ENCODE data around the gene DENND6A. TPM values are rescaled to one million over a fixed set of nuclear protein-coding genes. Genes with fewer than 3 reads are reported as not detected.
"Not testable (repeated sequence)": the region's sequence is repeated elsewhere in the genome, so short reads cannot be mapped to it uniquely, and the experiment has no call there.

DENND6A gene, protein sequence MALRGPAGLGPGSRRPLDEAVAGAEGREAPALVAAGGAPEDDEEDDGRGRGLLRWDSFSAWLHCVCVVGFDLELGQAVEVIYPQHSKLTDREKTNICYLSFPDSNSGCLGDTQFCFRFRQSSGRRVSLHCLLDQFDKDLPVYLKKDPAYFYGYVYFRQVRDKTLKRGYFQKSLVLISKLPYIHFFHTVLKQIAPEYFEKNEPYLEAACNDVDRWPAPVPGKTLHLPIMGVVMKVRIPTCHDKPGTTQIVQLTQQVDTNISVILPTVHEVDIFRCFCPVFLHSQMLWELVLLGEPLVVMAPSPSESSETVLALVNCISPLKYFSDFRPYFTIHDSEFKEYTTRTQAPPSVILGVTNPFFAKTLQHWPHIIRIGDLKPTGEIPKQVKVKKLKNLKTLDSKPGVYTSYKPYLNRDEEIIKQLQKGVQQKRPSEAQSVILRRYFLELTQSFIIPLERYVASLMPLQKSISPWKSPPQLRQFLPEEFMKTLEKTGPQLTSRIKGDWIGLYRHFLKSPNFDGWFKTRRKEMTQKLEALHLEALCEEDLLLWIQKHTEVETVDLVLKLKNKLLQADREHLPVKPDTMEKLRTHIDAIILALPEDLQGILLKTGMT
- 34.7 TPM for total RNA-seq

DNA sequence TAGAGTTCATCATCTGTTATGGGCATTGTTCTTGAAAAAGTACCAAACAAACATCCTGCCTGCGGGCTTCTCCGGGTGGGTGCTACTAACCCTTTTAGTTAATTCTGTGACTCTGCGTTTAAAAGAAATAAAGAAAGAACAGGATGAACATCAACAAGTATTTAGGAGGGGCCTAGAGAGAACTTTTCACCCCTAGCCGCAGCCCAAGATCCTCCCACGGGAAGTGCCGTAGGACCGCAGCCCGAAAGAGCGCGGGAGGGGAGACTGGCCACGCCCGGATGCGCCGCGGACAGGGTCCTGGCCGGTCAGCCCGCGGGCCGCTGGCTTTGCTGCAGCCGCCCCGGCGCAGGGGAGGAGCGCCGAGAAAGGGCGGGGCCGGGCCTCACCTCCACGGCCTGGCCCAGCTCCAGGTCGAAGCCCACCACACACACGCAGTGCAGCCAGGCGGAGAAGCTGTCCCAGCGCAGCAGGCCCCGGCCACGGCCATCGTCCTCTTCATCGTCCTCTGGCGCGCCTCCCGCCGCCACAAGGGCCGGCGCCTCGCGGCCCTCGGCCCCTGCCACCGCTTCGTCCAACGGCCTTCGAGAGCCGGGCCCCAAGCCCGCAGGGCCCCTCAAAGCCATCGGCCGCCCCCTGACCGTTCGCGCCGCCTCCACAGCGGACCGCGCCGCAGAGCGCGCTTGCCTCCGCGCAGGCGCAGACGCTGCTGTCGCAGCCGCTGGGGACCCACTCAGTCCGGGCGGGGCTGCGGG is at the start of gene DENND6A:
TSS of gene DENND6A (minus strand) at position 682 of the 752 bp plus-strand sequence. CDS start at position 623, 59 bp downstream.
- DNase-seq: peak; percentile 93

DNA sequence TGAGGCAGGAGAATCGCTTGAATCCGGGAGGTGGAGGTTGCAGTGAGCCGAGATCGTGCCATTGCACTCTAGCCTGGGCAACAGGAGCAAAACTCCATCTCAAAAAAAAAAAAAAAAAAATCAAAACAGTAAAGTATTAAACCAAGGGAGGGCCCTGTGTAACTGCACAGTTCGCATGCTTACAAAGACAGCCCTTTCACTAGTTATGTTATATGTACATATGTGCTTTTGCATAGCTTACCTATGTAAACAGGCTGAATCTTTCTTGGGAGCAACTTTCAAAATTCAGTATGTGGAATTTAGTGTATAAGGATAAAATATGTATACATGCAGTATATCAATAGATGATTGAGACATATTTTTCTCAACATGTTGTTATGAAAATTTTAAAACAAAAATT is 47.1 kb upstream of the DENND6A start:
- DNase-seq: no peak

DNA sequence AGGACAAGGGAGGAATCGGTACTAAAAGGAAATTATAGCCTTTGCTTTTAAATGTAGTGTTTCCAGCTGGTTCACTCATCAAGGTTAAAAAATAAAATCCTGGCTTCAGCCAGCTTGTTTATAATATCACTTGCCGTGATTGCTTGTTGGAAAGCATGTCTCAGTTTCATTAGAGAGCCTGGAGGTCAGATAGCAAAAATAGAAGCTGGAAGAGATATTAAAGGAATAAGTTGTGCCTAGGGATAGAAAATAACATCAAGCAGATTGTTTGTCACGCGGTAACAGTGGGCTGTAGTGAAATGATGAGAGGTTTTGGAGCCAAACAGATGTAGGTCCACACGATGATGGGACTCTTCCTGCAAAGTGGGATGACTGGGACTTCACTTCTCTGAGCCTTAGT is 45.5 kb upstream of the DENND6A start:
- DNase-seq: no peak

DNA sequence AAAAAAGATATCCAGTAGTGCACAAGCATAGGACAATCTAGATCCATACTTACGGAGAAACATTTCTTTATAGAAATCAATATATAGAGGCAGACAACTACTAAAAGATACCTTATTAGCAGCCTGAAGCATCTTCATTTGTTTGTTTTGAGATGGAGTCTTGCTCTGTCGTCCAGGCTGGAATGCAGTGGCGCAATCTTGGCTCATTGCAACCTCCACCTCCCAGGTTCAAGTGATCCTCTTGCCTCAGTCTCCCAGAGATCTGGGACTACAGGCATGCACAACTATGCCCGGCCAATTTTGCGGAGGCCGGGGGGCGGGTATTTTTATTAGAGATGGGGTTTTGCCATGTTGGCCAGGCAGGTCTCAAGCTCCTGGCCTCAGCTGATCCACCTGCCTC is 45.0 kb upstream of the DENND6A start:
- no peak for DNase-seq

DNA sequence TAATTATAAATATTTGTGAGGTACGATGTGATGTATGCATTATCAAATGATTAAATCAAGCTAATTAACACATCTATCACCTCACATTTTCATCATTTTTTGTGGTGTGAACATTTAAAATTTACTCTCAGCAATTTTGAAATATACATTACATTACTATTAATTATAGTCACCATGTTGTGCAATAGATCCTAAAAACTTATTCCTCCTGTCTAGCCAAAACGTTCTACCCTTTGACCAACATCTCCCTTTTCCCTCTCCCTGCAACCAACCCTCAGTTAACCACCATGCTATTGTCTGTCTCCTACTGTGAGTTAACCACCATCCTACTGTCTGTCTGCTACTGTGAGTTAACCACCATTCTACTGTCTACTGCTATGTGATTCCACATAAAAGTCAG is 42.5 kb upstream of the DENND6A start:
- DNase-seq: no peak

DNA sequence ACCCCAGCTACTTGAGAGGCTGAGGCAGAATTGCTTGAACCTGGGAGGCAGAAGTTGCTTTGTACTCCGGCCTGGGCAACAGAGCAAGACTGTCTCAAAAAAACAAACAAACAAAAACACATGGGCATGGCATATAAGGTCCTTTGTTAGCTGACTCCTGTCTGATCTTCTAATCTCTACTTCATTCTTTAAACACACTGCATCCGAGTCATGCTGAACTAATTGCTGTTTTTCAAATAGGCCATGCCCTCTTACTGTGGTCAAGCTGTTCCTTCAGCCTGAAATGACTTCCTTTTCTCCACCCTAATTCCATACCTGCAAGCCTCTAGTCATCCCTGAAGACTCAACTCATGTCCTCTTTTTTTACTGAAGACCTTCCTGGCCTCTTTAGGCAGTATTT is 40.9 kb upstream of the DENND6A start:
- no peak for DNase-seq

DNA sequence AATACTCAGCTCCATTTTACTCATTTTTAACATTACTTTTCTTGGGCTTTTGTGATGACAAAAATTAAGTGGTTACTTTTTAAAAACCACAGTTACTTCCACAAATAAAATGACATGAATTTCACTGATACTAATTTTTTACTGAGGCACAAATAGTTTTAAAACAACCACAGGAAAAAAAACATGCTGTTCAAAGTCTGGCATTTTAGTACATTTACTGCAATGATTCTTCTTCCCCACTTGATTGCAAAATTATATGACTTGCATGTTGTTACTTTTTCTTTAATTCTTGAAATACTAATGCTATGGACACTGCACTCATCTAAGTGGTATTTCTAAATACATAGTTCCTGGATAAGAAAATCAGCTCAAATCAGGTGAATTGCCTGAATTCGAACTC is 38.4 kb upstream of the DENND6A start:
- DNase-seq: no peak

DNA sequence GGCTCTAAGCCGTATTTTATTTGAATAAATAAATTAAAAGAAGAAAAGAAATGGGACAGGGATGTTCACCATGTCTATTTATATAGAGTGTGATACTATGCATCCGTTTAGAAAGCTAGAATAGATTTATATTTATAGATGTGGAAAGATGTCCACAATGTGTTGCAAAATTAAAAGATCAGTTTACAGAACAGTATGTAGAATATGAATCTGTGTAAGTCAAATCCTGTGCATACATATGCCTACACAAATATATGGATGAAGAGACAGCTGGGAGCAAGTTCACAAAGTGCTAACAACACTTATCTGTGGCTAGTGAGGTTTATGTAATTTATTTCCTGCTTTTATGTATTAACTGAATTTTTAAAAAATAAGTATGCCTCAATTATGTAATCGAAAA is 37.8 kb upstream of the DENND6A start:
- DNase-seq: no peak

DNA sequence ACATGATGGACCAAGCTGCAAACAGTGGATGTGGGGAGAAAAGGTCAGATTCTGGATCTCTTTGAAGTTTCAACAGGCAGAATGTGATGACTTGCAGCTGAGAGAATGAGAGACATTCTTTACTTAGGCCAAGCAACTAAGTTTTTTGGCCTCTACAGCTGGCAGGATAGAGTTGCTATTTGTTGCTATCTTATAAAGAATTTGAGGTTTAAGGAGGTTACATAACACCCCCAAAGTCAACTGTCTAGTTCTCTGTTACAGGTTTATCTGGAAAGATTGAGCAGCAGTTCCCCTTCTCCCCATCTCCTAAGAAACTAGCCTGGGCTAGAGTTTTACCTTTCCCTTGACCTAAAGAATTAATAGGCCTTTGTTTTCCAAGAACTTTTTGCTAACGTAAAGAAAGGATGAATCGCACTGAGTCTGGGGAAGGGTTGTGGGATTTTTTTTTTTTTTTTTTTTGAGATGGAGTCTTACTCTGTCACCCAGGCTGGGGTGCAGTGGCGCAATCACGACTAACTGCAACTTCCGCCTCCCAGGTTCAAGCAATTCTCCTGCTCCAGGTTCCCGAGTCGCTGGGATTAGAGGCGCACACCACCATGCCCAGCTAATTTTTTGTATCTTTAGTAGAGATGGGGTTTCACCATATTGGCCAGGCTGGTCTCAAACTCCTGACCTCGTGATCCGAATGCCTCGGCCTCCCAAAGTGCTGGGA is 36.6 kb upstream of the DENND6A start:
- DNase-seq: no peak

DNA sequence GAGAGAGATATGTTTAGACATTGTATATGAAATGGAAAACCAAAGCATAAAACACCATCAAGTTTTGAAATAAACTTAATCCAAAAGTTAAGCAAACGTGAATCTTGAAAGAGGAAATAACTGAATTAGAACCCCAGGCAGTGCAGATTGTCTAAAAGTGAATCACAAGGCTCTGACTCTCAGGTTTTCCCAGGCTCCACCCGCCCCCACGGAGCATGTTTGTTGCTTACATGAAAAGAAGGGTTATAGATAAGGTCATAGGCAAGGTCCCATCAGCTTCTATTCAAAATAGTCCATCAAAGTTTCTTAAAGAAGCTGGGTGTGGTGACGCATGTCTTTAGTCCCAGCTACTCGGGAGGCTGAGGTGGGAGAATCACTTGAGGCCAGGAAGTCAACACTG is 34.2 kb upstream of the DENND6A start:
- DNase-seq: no peak

DNA sequence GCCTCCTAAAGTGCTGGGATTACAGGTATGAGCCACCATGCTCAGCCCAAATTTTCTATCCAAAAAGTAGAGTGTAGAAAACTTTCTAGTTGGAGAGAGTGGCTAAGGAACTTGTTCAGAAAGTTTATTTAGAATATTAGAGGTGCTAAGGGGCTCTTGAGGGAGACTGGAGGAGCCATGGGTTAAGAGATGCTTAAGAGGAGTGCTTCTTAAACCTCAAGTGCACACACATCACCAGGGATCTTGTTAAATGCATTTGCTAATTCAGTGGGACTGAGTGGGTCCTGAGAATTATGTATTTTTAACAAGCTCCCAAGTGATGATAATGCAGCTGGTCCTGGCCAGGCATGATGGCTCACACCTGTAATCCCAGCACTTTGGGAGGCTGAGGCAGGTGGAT is 33.5 kb upstream of the DENND6A start:
- no peak for DNase-seq

DNA sequence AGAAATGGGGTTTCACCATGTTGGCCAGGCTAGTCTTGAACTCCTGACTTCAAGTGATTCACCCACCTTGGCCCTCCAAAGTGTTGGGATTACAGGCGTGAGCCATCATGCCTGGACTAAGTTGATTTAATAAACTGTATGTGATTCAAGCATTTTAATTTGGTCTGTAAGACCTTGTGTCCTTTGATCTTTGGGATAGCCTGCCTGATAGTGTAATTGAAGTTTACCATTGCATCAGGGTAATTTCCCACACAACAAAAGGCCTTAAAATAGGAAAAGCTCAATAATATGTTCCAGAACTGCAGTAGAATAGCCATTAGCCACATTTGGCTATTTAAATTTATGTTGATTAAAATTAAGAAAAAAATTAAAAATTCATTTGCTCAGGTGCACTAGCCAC is 25.2 kb upstream of the DENND6A start:
- DNase-seq: no peak

DNA sequence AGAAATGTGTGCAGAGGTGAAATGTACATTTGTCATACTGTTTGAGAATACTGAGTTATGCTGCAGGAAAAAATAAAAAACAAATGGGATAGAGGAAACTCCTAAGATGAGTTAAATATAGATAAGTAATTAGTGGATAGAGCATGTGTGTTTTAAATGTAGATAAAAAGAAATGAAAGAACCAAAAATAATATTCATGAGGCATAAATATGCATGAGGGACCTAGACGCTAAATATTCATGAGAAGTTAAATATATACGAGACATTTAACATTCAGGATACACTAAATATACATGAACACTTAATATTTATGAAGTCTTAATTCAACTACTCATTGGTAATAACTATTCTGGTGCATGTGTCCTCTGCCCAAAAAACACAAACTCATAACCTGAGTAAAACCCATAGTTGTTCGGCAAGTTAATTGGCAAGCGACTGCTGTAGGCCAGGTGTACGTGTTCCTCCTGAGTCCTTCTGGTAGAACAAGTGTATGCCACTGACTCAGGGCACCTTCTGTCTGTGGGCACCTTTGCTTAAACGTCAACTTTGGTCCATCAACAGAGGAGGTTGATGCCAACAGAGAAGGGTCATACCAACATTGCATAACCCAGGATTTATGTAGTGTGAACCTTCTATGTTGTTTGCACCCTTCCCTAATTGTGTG is 24.5 kb upstream of the DENND6A start:
- no peak for DNase-seq

DNA sequence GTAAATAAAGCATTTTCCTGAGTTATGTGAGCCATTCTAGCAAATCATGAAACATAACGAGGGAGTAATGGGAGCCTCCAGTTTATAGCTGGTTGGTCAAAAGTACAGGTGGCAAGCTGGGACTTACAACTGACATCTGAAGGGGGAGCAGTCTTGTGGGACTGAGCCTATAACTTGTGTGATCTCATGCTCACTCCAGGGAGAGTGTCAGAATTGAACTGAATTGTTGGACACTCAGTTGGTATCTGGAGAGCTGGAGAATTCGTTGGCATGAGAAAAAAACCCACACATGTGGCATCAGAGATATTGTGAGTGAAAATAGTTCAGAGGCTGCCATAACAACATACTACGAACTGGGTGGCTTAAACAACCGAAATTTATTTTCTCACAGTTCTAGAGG is 22.8 kb upstream of the DENND6A start:
- no peak for DNase-seq

DNA sequence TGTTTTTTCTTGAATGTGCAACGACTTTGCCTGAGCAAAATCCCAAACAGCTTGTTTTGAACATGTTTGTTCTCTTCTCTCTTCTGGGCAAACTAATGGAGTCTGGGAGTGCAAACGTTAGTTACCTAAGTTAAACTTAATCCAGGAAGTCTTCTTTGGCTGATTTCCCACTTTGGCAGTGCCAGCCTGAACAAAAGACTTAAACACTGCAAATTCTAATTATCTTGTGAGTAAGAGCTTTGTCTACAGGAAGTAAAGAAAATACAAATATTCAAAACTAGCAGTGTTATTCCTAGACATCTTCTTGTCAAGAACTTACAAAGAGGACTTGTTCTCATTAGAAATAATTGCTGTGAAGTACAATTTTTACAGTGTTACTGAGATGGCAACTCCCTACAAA is 16.7 kb upstream of the DENND6A start:
- no peak for DNase-seq

DNA sequence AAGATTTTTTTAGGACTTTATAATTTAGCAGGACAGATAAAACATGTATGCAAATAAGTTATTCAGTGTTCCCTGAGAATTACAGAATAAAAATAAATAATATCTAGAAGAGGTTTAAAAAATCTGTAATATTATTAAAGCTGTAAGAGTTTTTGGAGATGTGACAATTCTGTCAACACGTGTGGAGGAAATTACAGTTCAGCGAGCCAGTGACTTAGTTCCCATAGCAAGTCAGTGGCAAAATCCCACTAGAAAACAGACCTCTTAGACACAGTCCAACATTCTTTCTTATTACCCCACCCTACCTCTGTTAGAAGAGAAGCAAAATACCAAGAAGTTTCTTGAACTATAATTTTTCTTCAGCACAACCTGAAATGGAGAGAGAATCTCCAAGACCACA is 16.2 kb upstream of the DENND6A start:
- DNase-seq: no peak

DNA sequence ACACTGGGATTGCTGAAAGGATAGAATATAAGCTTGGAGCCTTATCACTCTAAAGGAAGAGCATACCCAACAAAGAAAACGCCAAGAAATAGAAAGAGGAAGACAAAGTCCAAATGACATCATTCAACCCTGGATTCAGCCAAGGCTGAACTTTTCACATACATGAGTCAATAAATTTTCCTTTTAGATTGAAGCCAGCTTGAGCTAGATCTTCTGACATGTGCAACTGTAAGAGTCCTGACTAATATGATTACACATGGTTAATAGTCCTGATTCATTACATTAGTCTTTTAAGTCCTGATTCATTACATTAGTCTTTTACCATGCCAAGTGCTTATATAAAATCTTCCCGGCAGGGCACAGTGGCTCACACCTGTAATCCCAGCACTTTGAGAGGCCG is 13.6 kb upstream of the DENND6A start:
- peak; percentile 26 for DNase-seq

DNA sequence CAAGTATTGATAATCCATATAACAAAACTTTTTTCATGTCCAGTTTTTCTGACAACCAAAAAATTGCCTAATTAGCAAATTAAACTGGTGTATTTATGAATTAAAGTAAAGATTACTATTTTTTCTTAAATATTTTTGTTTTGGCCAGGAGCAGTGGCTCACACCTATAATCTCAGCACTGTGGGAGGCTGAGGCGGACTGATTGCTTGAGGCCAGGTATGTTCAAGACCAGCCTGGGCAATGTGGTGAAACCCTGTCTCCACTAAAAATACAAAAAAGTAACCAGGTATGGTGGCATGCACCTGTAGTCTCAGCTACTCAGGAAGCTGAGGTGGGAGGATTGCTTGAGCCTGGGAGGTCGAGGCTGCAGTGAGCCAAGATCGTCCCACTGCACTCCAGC is 12.5 kb upstream of the DENND6A start:
- DNase-seq: not testable (repeated sequence)

DNA sequence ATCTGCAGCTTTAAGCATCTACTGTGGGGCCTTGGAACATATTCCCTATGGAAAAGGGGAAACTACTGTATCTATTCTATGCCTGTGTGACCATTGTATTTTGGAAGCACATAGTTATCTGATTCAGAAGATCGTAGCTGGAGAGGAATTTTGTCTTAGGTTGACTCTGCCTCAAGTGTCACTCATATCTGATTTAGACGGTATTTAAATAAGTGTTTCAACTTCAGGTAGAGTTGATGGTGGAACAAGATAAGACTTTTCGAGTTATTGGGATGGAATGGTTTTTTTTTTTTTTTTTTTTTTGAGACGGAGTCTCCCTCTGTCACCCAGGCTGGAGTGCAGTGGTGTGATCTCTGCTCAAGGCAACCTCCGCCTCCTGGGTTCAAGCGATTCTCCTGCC is 8.9 kb upstream of the DENND6A start:
- no peak for DNase-seq

DNA sequence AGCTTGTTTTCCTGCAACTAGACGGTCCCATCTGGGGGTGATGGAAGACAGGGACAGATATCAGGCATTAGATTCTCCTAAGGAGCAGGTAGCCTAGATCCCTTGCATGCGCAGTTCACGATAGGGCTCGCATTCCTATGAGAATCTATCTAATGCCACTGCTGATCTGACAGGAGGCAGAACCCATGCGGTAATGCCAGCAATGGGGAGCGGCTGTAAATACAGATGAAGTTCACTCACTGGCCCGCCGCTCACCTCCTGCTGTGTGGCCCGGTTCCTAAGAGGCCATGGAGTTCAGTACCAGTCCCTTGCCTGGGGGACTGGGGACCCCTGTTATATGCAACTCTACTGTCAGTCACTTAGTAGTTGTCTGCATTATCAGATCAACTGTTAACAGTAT is 7.9 kb upstream of the DENND6A start:
- DNase-seq: no peak

DNA sequence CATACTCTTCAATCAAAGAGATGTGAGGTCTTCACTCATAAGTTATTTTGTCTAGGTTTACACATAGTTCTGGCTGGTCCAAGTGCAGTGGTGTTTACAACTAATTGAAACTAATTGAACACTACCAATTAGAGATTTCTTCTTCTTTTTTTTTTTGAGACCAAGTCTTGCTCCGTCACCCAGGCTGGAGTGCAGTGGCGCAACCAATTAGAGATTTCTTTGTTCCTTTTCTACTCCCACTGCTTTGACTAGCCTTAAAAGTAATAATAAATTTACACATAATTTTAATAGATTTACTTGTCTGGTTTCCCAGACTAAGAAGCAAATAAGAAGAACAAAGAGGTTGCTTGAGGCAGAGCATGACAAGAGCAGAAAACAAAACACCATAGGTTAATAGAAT is 6.7 kb upstream of the DENND6A start:
- DNase-seq: no peak

DNA sequence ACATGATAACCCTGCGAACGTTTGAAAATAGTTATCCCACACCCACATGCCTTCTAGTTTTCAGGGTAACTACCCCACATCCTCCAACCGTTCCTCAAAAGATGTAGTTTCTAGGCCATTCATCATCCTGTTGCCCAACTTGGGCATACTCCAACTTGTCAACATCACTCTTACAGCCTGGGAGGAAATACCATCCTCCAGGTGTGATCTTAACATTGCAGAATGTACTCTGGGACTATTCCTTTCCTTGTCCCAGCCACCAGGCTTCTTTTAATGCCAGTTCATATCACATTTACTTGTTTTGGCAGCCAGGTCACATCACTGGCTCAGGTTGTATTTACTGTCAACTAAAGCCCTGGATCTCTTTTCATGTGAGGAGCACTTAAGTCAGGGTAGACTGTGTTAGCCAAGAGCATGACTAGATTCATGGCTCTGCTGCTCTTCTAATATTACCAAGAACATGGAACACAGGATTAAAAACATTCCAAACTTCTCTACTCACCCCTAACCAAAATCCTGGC is 4.0 kb upstream of the DENND6A start:
- DNase-seq: no peak
